ENCODE measurements around the gene CACNG7. TPM values are rescaled to one million over a fixed set of nuclear protein-coding genes. Genes with fewer than 3 reads are reported as not detected.
A peak's percentile ranks its signal among the peaks of the same experiment; 100 is the strongest.

Gene CACNG7
- total and polyA plus RNA-seq, 4 experiments from 2014 or later: not detected

DNA sequence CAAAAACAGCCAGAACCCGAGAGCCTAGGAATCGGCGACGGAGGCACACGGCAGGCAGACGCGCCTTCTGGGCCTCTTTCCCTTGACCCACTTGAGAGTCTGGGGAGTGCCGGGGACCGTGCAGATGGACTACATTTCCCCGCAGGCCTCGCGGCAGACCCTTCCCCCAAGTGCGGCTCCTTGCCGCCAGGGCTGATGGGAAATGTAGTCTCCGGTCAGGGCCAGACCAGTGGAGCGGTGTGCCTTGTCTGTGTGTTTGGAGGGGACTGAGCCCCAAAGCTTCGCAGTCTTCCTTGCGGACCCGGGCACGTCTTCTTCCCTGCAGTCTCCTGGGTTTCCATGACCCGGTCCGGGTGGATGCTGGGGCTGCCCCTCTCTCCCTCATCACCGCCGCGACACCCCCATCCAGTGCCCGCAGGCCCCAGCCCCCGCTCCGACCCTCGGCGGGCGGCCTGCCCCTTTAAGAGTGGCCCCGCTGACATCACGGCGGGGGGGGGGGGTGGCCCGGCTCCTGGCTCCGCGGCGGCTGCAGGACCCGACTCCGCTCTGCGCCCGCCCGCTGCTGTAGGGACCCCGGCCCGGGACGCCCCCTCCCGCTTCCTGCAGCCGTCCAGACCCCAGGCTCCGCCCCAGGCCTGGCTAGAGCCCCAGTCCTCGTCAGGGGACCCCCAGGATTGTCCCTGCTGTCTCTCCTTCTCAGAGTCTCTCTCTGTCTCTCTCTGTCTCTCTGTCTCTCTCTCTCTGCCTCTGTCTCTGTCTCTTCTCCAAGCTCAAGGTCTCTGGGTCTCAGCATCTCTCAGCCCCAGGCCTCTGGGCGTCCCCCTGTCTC is 758 bp upstream of the CACNG7 start:
- Mint-ChIP-seq H3K36me3 (peaks cover 0 to 3% of the 10 kb centered on the region in 2 donors), H3K9me3 (peaks cover 0 to 8% (median 2%) of the 10 kb centered on the region in 8 donors), H3K27ac (peak overlapping the region in 3 of 7 donors; percentile 29 to 84 (median 48)), H3K4me1 (peaks cover 17 to 39% (median 25%) of the 10 kb centered on the region in 4 donors), H3K4me3 (peak overlapping the region in 7 of 8 donors; percentile 31 to 76 (median 62)), H3K27me3 (peaks cover 45 to 64% of the 10 kb centered on the region in 2 donors)
- Histone ChIP-seq H3K27me3 (ENCODE audit: insufficient read depth, low read length) (peaks cover 42% of the 10 kb centered on the region), H3K27ac (ENCODE audit: low read depth, low read length) (no peak overlapping the region), H3K9me3 (ENCODE audit: control insufficient read depth in 1 of 2, low read length in 2 of 2) (no peaks in the 10 kb centered on the region), H3K4me3 (ENCODE audit: low read length in 2 of 2) (no peak overlapping the region), H3K36me3 (ENCODE audit: insufficient read depth, low read length) (no peaks in the 10 kb centered on the region), H3K4me1 (ENCODE audit: insufficient read depth, low read length) (peaks cover 16% of the 10 kb centered on the region)
- CTCF ChIA-PET (ENCODE audit: partially characterized antibody): no interaction called here
- peak in 3 of 5 donors; percentile 21 to 38 (median 26) for DNase-seq
- intact Hi-C loops (cut with micrococcal nuclease): loop anchor here (10.0 kb wide), 1 partner anchor 116 kb away; no protein-coding TSS in a partner anchor
- POLR2A ChIA-PET (ENCODE audit: partially characterized antibody): no interaction called here

DNA sequence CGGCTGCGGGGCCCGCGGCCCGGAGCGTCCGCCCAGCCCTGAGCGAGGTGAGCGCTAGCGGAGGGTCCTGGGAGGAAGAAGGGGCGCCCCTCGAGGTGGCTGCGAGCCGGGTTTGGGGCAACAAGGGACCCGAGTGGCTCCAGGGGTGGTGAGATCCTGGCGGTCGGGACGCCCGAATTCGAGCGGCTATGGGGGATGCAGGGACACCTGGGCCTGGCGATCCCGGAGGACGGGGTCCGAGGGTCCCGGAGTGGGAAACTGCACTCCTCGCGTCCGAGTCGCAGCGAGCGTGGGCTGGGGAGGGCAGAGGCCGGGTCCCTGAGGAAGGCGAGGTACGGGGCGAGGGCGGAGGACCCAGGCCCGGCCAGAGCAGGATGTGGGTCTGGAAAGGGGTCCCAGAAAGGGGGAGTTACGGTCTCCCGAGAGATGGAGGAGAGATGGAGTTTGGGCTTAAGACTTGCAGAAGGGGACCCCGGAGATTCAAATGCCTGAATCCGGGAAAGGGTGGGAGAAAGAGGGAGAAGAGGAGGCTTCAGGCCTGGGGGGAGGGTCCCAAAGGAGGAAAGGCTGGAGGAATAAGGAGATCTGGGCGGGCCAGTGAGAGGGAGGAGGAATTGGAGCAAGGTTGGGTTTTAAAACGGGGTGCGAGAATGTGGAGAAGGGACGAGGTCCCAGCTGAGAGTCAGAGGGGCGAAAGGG is 542 bp downstream of the CACNG7 start:
- Mint-ChIP-seq H3K27ac (no peak overlapping the region), H3K27me3 (peaks cover 42 to 56% of the 10 kb centered on the region in 2 donors), H3K36me3 (peaks cover 0 to 3% of the 10 kb centered on the region in 2 donors), H3K4me1 (peaks cover 17 to 32% (median 24%) of the 10 kb centered on the region in 4 donors), H3K9me3 (peaks cover 0 to 8% (median 3%) of the 10 kb centered on the region in 8 donors), H3K4me3 (peak overlapping the region in 1 of 8 donors; percentile 22)
- Histone ChIP-seq H3K27me3 (ENCODE audit: insufficient read depth, low read length) (peaks cover 46% of the 10 kb centered on the region), H3K36me3 (ENCODE audit: insufficient read depth, low read length) (no peaks in the 10 kb centered on the region), H3K4me3 (ENCODE audit: low read length in 2 of 2) (no peak overlapping the region), H3K4me1 (ENCODE audit: insufficient read depth, low read length) (peaks cover 16% of the 10 kb centered on the region), H3K27ac (ENCODE audit: low read depth, low read length) (no peak overlapping the region), H3K9me3 (ENCODE audit: control insufficient read depth in 1 of 2, low read length in 2 of 2) (no peaks in the 10 kb centered on the region)
- DNase-seq: no peak
- ChIA-PET POLR2A (ENCODE audit: partially characterized antibody) (no interaction called here), CTCF (ENCODE audit: partially characterized antibody) (no interaction called here)
- intact Hi-C loops (cut with micrococcal nuclease): loop anchor here (10.0 kb wide), 1 partner anchor 115 kb away; no protein-coding TSS in a partner anchor

DNA sequence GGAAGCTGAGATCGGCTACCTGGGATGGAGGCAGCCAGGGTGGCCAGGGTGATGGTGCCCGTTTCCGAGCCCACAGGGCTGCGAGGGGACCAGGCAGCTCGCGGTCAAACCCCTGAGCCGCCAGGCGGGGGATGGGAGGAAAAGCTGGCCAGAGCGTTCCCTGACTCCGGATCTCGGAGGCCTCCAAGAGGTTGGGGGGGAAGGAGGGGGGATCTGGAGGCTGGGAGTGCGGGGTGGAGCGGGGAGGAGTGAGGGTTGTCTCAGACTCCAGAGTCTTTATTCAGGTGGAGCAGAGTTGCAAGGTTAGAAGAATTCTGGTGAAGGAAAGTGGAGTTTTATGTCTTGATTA is 1.1 kb downstream of the CACNG7 start:
- H3K9me3 ChIP-seq (ENCODE audit: control insufficient read depth in 1 of 2, low read length in 2 of 2): no peaks in the 10 kb centered on the region
- ChIA-PET CTCF (ENCODE audit: partially characterized antibody) (no interaction called here), POLR2A (ENCODE audit: partially characterized antibody) (no interaction called here)
- peaks cover 46% of the 10 kb centered on the region for H3K27me3 ChIP-seq (ENCODE audit: insufficient read depth, low read length)
- Mint-ChIP-seq H3K27ac (no peak overlapping the region), H3K27me3 (peaks cover 40 to 54% of the 10 kb centered on the region in 2 donors), H3K4me1 (peaks cover 15 to 32% (median 22%) of the 10 kb centered on the region in 4 donors), H3K36me3 (peaks cover 0 to 3% of the 10 kb centered on the region in 2 donors), H3K9me3 (peaks cover 0 to 8% (median 3%) of the 10 kb centered on the region in 8 donors), H3K4me3 (peak overlapping the region in 1 of 8 donors; percentile 22)
- H3K4me1 ChIP-seq (ENCODE audit: insufficient read depth, low read length): peaks cover 16% of the 10 kb centered on the region
- no peak overlapping the region for H3K27ac ChIP-seq (ENCODE audit: low read depth, low read length)
- intact Hi-C loops (cut with micrococcal nuclease): no loop called here
- DNase-seq: no peak
- H3K4me3 ChIP-seq (ENCODE audit: low read length in 2 of 2): no peak overlapping the region
- no peaks in the 10 kb centered on the region for H3K36me3 ChIP-seq (ENCODE audit: insufficient read depth, low read length)

DNA sequence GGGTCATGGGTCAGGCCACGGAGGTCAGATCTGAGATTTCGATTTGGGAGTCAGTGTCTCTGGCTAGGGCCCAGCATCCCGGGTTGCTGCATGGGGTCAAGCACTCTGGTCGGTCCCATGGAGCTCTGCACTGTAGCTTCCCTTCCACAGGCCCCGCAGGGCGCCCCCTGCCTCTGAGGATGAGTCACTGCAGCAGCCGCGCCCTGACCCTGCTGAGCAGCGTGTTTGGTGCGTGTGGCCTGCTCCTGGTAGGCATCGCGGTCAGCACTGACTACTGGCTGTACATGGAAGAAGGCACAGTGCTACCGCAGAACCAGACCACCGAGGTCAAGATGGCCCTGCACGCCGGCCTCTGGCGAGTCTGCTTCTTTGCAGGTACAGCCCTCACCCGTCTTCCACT is 3.6 kb downstream of the CACNG7 start:
- Histone ChIP-seq H3K9me3 (ENCODE audit: control insufficient read depth in 1 of 2, low read length in 2 of 2) (no peaks in the 10 kb centered on the region), H3K4me3 (ENCODE audit: low read length in 2 of 2) (no peak overlapping the region), H3K36me3 (ENCODE audit: insufficient read depth, low read length) (no peaks in the 10 kb centered on the region), H3K4me1 (ENCODE audit: insufficient read depth, low read length) (peaks cover 9% of the 10 kb centered on the region), H3K27me3 (ENCODE audit: insufficient read depth, low read length) (peaks cover 33% of the 10 kb centered on the region), H3K27ac (ENCODE audit: low read depth, low read length) (no peak overlapping the region)
- no peak overlapping the region for H3K4me3 Mint-ChIP-seq
- H3K27ac Mint-ChIP-seq: no peak overlapping the region
- DNase-seq: no peak
- intact Hi-C loops (cut with micrococcal nuclease): no loop called here
- H3K9me3 Mint-ChIP-seq: peaks cover 0 to 8% (median 3%) of the 10 kb centered on the region in 8 donors
- H3K36me3 Mint-ChIP-seq: peaks cover 0 to 3% of the 10 kb centered on the region in 2 donors
- ChIA-PET POLR2A (ENCODE audit: partially characterized antibody) (interaction anchor here (0.6 kb wide), 1 partner anchor 583 kb away, joined by 3 read pairs; no protein-coding TSS in a partner anchor), CTCF (ENCODE audit: partially characterized antibody) (interaction anchor here (1.5 to 1.6 kb wide), 2 partner anchors 8 to 34 kb away, joined by 5 read pairs; no protein-coding TSS in a partner anchor)
- peaks cover 33 to 53% of the 10 kb centered on the region in 2 donors for H3K27me3 Mint-ChIP-seq
- H3K4me1 Mint-ChIP-seq: peaks cover 9 to 19% (median 12%) of the 10 kb centered on the region in 4 donors

DNA sequence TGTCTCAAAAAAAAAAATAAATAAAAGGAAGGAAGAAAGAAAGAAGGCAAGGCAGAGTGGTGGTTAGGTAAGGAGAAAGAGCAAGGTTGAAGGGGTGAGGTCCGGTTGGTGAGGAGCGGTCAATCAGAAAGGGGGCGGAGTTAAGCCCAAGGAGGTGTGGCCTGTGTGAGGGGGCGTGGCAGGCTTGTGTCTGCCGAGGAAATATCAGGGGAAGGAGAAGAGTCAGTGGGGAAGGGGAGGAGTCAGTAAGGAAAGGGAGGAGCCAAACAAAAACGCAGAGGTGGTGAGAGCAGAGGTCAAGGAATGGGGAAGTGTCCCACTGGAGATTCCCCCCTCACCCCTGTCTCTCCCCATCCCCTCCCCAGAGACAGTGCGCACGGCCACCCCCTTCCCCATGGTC is 5.9 kb downstream of the CACNG7 start:
- H3K9me3 Mint-ChIP-seq: peaks cover 0 to 4% (median 1%) of the 10 kb centered on the region in 8 donors
- no peaks in the 10 kb centered on the region for H3K36me3 ChIP-seq (ENCODE audit: insufficient read depth, low read length)
- H3K4me1 Mint-ChIP-seq: peaks cover 0 to 1% (median 0%) of the 10 kb centered on the region in 4 donors
- POLR2A ChIA-PET (ENCODE audit: partially characterized antibody): no interaction called here
- H3K27ac ChIP-seq (ENCODE audit: low read depth, low read length): no peak overlapping the region
- H3K27me3 Mint-ChIP-seq: peaks cover 22 to 41% of the 10 kb centered on the region in 2 donors
- CTCF ChIA-PET (ENCODE audit: partially characterized antibody): no interaction called here
- no peak overlapping the region for H3K4me3 Mint-ChIP-seq
- intact Hi-C loops (cut with micrococcal nuclease): no loop called here
- no peaks in the 10 kb centered on the region for H3K9me3 ChIP-seq (ENCODE audit: control insufficient read depth in 1 of 2, low read length in 2 of 2)
- H3K27ac Mint-ChIP-seq: no peak overlapping the region
- H3K4me3 ChIP-seq (ENCODE audit: low read length in 2 of 2): no peak overlapping the region
- H3K4me1 ChIP-seq (ENCODE audit: insufficient read depth, low read length): no peaks in the 10 kb centered on the region
- H3K27me3 ChIP-seq (ENCODE audit: insufficient read depth, low read length): peaks cover 21% of the 10 kb centered on the region
- DNase-seq: no peak
- H3K36me3 Mint-ChIP-seq: no peaks in the 10 kb centered on the region

DNA sequence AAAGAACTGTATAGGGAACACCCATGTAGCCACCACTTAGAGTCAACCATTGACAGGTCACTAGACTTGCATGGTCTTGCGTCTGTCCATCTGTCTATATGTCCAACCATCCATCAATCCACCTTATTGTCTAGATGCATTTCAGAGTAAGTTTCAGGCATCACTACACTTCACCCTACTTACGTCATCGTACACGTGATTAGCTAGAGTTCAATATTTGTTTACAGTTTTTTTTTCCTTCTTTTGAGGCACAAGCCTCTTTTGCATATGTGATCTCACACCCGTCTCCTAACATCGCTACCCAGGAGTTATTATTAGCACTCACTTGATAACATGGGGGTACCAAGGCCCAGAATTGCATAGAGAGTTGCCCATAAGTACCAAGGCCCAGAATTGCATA is 6.9 kb downstream of the CACNG7 start:
- H3K27ac Mint-ChIP-seq: no peak overlapping the region
- H3K36me3 ChIP-seq (ENCODE audit: insufficient read depth, low read length): no peaks in the 10 kb centered on the region
- H3K4me1 ChIP-seq (ENCODE audit: insufficient read depth, low read length): no peaks in the 10 kb centered on the region
- H3K4me3 ChIP-seq (ENCODE audit: low read length in 2 of 2): no peak overlapping the region
- peaks cover 0 to 4% (median 1%) of the 10 kb centered on the region in 8 donors for H3K9me3 Mint-ChIP-seq
- H3K27me3 Mint-ChIP-seq: peaks cover 15 to 31% of the 10 kb centered on the region in 2 donors
- no peaks in the 10 kb centered on the region for H3K9me3 ChIP-seq (ENCODE audit: control insufficient read depth in 1 of 2, low read length in 2 of 2)
- intact Hi-C loops (cut with micrococcal nuclease): no loop called here
- CTCF ChIA-PET (ENCODE audit: partially characterized antibody): no interaction called here
- H3K4me1 Mint-ChIP-seq: no peaks in the 10 kb centered on the region
- H3K27ac ChIP-seq (ENCODE audit: low read depth, low read length): no peak overlapping the region
- POLR2A ChIA-PET (ENCODE audit: partially characterized antibody): no interaction called here
- no peak overlapping the region for H3K4me3 Mint-ChIP-seq
- DNase-seq: no peak
- no peaks in the 10 kb centered on the region for H3K36me3 Mint-ChIP-seq
- peaks cover 14% of the 10 kb centered on the region for H3K27me3 ChIP-seq (ENCODE audit: insufficient read depth, low read length)

DNA sequence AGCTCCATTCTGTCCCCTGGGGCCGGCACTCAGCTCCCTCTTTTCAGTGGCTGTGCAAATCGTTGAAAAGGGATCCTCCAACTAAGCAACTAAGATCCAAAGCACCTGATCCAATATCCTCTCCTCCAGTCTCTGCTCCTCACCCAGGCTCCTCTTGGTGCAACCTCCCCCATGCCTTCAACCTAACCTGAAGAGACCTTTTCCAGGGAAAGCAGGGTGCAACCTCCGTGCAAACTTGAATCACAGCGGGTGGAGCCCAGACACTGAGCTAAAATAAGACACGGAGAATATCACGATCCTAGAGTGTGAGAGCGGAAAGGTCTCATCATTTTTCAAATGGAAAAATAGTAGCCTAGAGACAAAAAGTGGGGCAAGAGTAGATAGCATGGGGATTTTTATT is 8.3 kb downstream of the CACNG7 start:
- no peak for DNase-seq
- peaks cover 0 to 3% (median 0%) of the 10 kb centered on the region in 8 donors for H3K9me3 Mint-ChIP-seq

More for the DNA sequence above, 8.3 kb downstream of the CACNG7 start:
- POLR2A ChIA-PET (ENCODE audit: partially characterized antibody): no interaction called here
- Histone ChIP-seq H3K4me1 (ENCODE audit: insufficient read depth, low read length) (no peaks in the 10 kb centered on the region), H3K9me3 (ENCODE audit: control insufficient read depth in 1 of 2, low read length in 2 of 2) (no peaks in the 10 kb centered on the region), H3K36me3 (ENCODE audit: insufficient read depth, low read length) (no peaks in the 10 kb centered on the region), H3K27ac (ENCODE audit: low read depth, low read length) (no peak overlapping the region), H3K4me3 (ENCODE audit: low read length in 2 of 2) (no peak overlapping the region), H3K27me3 (ENCODE audit: insufficient read depth, low read length) (peaks cover 4% of the 10 kb centered on the region)
- CTCF ChIA-PET (ENCODE audit: partially characterized antibody): no interaction called here
- Mint-ChIP-seq H3K27me3 (peaks cover 12 to 21% of the 10 kb centered on the region in 2 donors), H3K27ac (peak overlapping the region in 1 of 7 donors; percentile 3), H3K36me3 (no peaks in the 10 kb centered on the region), H3K4me3 (no peak overlapping the region), H3K4me1 (no peaks in the 10 kb centered on the region)
- intact Hi-C loops (cut with micrococcal nuclease): no loop called here
